COR-L47 (cell line): ENCODE data around the gene TENT5C.

Experiments used
- DNase-seq: peaks from one replicate; lab custom pipeline; 2025; lab: John Stamatoyannopoulos, UW

Gene TENT5C

GRCh38 chr1:117636637-117637425, 31.0 kb downstream of the TENT5C start:
- no peak for DNase-seq

- DNase-seq, result no peak
These were observed 32.3 kb downstream of the TENT5C start for GRCh38 chr1:117638141-117638540.

- DNase-seq, result no peak
These were observed 32.9 kb downstream of the TENT5C start for GRCh38 chr1:117638759-117639158.

- no peak for DNase-seq
These were observed 33.9 kb downstream of the TENT5C start for GRCh38 chr1:117639741-117640140.

GRCh38 chr1:117641536-117641935, 35.7 kb downstream of the TENT5C start:
- no peak for DNase-seq

- DNase-seq, result no peak
These were observed 37.1 kb downstream of the TENT5C start for GRCh38 chr1:117642963-117643362.

GRCh38 chr1:117643601-117644000, 37.8 kb downstream of the TENT5C start:
- no peak for DNase-seq

GRCh38 chr1:117644696-117645311, 39.0 kb downstream of the TENT5C start:
- no peak for DNase-seq

- DNase-seq, result no peak
These were observed 39.5 kb downstream of the TENT5C start for GRCh38 chr1:117645343-117645742.

- DNase-seq, result no peak
These were observed 40.4 kb downstream of the TENT5C start for GRCh38 chr1:117646007-117646811.

- no peak for DNase-seq
These were observed 41.1 kb downstream of the TENT5C start for GRCh38 chr1:117646956-117647355.

- no peak for DNase-seq
These were observed 42.2 kb downstream of the TENT5C start for GRCh38 chr1:117648015-117648414.

- DNase-seq, result no peak
These were observed 45.2 kb downstream of the TENT5C start for GRCh38 chr1:117650840-117651568.

GRCh38 chr1:117651616-117652015, 45.8 kb downstream of the TENT5C start:
- DNase-seq, result no peak

GRCh38 chr1:117652421-117652820, 46.6 kb downstream of the TENT5C start:
- no peak for DNase-seq

- DNase-seq, result no peak
These were observed 47.3 kb downstream of the TENT5C start for GRCh38 chr1:117653195-117653594.

- no peak for DNase-seq
These were observed 48.1 kb downstream of the TENT5C start for GRCh38 chr1:117653732-117654492.

- DNase-seq, result no peak
These were observed 48.8 kb downstream of the TENT5C start for GRCh38 chr1:117654493-117655219.

- no peak for DNase-seq
These were observed 49.4 kb downstream of the TENT5C start for GRCh38 chr1:117655220-117655577.

GRCh38 chr1:117656202-117656641, 50.4 kb downstream of the TENT5C start:
- DNase-seq, result no peak

GRCh38 chr1:117657031-117657430, 51.2 kb downstream of the TENT5C start:
- DNase-seq, result no peak
